Measurements from ENCODE around the gene CHST3.
"Not testable (repeated sequence)": the region's sequence is repeated elsewhere in the genome, so short reads cannot be mapped to it uniquely, and the experiment has no call there.

CHST3 gene

DNA sequence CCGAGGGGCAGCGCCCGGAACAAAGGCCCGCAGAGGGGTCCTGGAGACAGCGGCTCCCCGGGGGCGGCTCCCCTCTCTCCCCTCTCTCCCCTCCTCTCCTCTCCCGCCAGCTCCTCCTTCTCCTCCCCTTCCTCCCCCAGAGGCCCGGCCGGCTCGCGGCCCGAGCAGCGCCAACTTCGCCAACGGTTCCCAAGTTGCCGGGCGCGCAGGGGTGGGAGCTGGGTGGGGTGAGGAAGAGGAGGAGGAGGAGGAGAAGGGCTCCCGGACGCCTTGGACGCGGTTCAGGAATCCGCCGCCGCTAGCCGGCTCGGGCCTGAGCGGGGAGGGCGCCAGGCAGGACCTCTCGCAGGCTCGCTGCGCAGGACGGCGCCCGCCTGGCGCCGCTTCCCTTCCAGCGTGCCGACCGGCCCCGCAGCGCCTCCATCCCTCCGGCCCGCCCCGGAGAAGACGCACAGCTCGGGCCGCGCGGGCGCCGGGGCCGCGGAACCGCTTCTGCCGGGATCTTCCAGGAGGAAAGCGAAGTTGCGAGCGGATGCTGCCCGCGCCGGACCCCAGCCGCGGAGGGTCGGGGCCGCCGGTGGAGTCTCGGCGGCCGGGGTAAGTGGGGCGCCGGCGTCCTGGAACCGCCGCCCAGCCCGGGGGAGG, at the start of gene CHST3:
TSS of gene CHST3 (plus strand) at position 298 of the 645 bp plus-strand sequence. CDS start 41,448 bp downstream, outside the sequence.
- no peak for DNase-seq

DNA sequence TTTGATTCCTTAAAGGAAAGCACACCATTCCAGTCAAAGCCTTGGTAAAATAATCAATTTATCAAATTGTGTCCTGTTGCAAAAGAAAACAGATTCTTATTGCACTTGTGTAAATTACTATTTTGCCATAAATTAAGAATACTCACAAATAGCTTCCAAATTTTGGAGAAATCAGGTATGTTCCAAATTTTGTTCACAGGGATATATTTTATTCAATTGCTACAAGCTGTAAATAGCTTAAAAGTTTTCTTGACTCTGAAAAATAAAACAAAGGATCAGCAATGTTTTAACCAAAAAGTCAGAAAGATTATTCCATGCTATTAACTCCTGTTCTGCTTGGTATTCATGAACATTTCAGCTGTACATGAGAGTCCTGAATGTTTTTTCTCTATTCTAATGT, 47.4 kb upstream of the CHST3 start:
- no peak for DNase-seq

DNA sequence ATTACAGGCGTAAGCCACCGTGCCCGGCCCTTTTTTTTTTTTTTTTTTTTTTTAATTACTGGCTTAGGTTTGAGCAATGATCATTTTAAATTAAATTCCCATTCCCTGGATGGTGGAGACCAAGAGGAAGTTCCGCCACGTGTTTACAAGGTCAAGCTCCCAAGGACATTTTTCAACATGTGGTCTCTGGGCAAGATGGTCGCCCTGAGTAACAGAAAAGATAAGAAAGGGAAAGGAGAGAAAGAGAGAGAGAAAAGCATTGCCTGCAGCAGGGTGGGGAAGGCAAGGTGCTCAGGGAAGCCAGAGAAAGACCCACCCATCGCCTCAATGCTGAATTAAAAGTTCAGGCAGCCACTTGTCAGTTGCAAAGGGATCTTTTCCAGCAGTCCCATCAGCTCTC, 45.2 kb upstream of the CHST3 start:
- DNase-seq: no peak

DNA sequence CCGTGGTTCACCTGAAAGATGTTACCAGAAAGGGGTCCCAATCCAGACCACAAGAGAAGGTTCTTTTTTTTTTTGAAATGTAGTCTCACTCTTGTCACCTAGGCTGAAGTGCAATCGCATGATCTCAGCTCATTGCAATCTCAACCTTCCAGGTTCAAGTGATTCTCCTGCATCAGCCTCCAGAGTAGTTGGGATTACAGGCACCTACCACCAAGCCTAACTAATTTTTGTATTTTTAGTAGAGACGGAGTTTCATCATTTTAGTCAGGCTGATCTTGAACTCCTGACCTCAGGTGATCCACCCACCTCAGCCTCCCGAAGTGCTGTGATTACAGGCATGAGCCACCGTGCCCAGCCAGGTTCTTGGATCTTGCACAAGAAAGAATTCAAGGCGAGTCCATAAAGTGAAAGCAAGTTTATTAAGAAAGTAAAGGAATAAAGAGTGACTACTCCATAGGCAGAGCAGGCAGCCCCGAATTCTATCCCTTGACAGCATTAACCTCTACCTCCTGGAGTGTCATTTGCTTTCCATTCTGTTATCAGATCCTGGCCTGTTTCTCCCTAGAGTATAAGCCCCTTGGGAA, 44.1 kb upstream of the CHST3 start:
- not testable (repeated sequence) for DNase-seq

GRCh38 chr10:71920540-71921323, 43.5 kb upstream of the CHST3 start:
- DNase-seq: no peak

DNA sequence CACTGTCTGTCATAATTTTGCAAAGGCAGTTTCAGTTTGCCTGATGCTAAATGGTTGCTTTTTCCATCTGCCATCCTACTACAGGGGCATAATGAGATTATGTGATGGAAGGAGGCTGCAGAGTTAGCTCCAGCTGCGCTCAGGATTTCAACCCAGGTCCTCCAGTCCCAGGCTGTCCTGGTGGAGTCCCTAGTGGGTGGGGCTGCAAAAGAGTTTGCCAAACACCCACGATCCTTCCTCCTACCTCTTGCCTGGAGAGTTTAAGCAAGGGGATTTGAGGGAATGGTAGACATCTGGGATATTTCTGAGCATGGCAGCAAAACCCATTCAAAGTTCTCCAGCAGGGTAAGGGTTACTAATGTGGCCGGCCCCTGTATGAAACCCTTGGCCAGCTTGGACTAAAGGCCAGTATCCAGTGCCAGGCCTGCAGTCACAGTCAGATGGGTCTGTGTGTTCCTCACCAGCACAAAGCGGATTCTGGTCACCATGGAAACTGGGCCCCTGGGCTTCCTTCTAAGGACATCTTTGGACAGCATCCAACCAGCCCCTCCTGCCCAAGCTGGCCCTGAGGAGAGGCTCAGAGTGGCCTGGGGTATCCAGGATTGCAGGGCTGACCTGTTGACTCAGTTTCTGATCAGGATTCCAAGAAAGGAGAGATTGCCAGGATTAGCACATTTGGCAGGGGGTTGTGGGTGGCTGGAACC, 42.7 kb upstream of the CHST3 start:
- DNase-seq: no peak

DNA sequence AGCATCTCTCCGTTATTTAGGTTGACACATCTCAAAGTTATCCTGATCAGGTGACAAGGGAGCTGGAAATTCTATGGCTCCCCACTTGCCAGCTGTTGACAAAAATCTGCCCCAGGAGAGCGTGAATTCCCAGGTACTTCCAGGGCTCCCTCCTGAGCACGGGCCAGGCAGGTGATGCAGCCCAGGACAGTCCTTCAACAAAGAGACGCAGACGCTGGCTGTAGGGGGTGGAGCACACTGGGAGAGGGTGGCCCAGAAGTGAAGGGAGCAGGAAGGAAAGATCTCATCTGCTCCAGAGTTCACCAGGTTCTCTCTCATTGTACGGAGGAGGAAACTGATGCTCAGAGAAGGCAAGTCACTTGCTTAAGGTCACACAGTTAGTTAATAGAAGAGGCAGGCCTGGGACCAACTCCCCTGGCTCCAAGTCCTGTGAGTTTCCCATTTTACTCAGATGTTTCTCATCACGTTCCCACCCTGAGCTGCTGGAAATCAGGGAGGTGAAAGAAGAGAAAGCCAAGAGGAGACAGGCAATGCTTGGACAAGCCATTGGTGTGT, 41.0 kb upstream of the CHST3 start:
- DNase-seq: no peak

GRCh38 chr10:71924771-71925170, 39.4 kb upstream of the CHST3 start:
- no peak for DNase-seq

DNA sequence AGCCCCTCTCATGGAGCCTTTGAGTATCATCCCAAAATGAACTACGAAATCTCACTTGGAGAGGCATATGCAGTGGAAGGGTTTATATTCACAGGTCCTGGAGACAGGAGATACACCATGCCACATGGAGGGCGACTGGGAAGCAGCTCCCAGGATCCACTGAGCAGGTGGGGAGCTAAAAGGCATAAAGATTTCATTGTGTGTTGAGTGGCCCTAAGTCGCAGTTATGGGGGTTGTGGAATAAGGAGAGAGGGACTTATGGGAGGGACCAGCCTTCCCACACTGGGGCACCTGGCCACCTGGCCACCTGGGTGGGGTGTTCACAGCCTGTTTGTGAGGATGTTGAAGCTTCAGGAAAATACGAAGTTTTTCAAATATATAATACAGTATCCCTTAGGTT, 37.0 kb upstream of the CHST3 start:
- DNase-seq: no peak

DNA sequence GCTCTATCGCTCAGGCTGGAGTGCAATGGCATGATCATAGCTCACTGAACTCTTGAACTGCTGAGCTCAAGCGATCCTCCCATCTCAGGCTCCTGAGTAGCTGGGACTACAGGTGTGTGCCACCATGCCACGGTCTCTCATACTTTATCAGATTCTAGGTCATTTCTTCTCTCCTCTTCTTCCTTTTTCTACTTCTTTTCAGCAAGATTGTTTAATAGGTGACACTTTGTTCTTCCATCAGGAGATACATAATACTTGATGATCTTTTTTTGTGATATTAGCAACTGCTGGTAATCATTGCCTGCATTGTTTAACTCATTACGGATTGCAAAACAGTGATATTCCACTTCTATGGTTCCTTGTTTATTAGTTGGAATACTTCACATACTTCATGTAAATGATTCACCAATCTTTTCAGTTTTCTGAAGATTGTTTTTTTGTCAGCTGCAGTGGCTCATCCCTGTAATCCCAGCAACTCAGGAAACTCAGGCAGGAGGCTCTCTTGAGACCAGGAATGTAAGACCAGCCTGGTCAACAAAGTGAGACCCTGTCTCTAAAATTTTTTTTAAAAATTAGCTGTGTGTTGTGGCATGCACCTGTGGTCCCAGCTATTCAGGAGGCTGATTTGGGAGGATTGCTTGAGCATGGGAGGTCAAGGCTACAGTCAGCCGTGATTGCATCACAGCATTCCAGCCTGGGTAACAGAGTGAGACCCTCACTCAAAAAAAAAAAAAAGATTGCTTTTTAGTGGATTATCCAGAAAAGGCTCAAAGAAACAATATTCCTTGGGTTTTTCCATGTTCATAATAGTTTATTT, 36.2 kb upstream of the CHST3 start:
- DNase-seq: no peak

- no peak for DNase-seq
Observed at GRCh38 chr10:71931295-71931694, 32.9 kb upstream of the CHST3 start.

DNA sequence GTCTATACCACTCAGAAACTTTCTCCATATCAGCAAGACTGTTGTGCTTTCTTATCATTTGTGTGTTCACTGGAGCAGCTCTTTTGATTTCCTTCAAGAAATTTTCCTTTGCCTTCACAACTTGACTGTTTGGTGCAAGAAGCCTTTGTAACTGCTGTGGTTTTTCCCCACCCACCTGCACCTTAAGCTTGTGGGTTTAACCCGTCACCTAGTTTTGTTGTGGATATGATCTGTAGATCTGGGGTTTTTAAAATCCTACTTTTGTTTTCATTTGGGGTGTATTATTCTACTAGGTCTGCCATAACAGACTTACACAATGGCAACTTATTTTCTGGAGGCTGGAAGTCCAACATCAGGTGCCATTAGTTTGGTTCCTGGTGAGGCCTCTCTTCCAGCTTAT, 30.5 kb upstream of the CHST3 start:
- peak; percentile 37 for DNase-seq

DNA sequence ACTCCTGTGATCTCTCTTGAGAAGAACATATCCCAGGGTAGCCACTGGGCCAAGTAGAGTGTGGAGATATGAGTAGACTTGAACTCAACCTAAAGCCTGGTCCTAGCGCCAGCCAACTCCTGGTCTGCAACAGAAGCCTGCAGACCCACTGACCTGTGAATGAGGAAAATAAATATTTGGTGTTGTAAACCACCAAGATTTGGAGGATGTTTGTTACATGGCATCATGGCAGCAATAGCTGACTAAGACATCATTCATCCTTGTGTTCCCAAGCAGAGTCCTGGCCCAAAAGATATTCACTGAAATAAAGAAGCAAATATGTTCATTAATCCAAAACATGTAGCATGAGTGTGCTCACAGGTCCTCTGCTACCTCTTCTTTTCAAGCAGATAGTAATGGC, 26.0 kb upstream of the CHST3 start:
- DNase-seq: no peak

DNA sequence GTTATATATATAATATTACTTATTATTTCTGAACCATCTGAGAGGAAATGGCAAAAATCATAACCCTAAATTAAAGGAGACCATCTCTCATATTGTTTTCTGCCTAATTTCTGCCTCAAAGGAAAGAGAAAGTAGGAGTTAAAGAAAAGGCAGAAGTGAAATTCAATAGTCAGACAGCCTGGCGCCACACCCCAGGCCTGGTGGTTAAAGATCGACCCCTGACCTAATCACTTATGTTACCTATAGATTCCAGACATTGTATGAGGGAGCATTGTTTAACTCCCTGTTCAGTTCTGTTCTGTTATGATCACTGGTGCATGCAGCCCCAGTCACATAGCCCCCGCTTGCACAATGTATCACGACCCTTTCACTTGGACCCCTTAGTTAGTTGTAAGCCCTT, 24.9 kb upstream of the CHST3 start:
- no peak for DNase-seq

DNA sequence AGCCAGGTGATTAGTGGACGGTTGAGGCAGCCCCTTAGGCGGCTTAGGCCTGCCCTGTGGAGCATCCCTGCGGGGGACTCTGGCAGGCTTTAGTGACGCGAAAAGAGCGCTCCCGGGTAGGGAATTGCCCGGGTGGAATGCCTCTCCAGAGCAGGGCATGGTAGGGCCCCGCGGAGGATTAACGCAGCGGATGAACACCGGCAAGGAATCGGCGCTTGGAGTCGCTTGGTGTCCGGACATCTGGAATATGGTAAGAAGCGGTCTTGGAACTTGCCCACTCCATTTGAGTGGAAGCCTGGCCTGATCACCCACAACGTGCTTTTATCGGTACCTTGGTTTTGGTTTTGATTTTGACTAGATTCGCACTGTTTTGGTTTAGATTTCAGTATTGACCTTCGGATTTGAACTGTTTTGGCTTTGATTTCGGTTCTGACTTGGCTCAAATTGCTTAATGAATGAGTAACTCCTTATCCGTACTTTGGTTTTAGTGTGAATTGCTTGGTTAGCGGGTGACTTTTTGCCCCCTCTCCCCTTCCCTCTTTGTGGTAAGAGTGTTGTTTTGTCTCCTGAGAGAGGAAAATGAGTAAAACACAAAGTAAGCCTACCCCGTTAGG, 24.2 kb upstream of the CHST3 start:
- no peak for DNase-seq

DNA sequence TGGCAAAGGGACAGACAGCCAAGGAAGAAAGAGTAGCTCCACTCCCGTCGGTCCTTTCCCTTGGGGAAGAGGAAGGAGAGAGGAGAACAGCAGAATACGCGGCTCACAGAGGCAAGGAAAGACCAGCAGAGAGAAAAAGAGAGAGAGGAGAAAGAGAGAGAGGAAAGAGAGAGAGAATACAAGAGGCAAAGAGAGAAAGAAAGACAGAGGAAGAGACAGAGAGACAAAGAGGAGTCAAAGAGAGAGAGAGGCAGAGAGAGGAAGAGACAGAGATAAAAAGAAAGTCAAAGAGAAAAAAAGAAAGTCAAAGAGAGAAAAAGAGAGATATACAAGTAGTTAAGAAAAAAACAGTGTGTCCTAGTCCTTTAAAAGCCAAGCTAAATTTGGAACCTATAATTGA, 23.4 kb upstream of the CHST3 start:
- no peak for DNase-seq

DNA sequence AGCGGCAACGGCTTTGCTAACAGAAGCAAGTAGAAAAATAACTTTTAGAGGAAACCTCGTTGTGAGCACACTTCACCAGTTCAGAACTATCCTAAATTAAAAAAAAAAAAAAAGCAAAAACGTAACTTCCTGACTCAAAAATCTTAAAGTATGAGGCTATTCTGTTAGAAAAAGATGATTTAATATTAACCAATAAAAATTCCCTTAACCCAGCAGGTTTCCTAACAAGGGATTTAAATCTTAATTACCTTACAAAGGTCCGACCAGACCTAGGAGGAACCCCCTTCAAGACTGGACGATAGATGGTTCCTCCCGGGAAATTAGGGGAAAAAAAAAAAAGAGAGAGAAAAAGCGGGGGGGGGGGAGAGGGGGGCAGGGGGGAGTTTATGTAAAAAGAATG, 22.9 kb upstream of the CHST3 start:
- DNase-seq: no peak

DNA sequence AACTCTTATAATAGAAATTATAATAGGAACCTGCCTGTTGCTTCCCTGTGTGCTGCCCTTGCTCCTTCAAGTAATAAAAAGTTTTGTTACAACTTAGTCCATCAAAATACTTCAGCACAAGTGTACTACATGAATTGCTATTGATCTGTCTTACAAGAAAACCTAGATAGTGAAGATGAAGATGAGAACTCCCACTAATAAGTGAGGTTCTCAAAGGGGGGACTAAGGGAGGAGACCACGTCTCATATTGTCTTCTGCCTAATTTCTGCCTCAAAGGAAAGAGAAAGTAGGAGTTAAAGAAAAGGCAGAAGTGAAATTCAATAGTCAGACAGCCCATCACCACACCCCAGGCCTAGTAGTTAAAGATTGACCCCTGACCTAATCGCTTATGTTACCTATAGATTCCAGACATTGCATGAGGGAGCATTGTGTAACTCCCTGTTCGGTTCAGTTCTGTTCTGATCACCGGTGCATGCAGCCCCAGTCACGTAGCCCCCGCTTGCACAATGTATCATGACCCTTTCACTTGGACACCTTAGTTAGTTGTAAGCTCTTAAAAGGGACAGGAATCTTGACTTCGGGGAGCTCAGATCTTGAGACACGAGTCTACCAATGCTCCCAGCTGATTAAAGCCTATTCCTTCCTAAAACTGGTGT, 18.2 kb upstream of the CHST3 start:
- no peak for DNase-seq

- DNase-seq: no peak
Observed at GRCh38 chr10:71946700-71947099, 17.5 kb upstream of the CHST3 start.

DNA sequence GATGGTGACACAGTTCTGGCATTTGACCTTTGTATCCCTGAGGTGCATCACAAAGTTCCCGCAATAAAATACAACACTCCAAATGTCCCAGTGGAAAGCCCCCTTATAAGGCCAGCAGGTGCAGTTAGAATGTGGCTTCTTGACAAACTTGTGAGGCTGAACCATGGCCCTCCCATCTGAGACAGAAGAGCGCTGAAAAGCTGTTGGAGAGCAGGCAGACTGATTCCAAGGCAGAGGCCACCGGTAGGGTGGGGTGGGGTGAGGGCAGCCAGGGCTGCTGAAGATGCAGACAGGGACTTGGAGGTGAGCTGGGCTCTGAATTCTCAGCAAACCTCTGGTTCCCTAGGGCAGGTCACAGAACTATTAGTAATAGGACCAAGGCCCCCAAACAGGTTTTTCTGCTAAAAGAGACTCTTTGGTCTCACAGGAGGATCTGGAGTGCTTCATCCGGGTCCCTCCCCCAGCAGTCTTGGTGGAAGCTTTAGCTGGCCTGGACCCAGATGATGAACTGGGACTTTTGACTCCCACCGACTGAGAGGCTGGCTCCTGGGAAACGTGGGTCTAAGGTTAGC, 15.6 kb upstream of the CHST3 start:
- no peak for DNase-seq

DNA sequence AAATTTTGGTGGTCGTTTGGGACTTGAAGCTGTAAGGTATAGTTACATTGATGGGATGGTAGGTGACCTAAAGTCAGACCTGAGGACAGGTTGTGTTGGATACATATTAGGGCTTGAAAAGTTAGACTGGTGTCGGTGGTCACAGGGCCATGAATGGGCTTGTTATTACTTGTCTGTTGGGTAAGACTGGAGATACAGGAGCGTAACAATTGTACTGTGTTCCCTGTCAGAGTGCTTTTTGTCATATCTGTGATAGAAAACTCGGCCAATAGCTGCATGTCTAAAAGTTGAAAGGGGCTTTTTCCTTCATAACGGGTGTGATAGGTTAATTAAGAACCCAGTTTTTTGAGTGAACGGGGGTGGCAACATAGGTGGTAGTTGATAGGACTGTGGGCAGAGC, 13.5 kb upstream of the CHST3 start:
- DNase-seq: no peak

Measured in CD4-positive, alpha-beta T cell treated with Interleukin-10 for 1 hour (primary cell).